ENCODE results near the gene ATP2C1.

Gene ATP2C1

GRCh38 chr3:130894130-130894985, 474 bp downstream of the ATP2C1 start:
- FAIRE-seq (peak; percentile 63), DNase-seq (ENCODE audit: extremely low spot score, insufficient read length, low read depth) (no peak)

- no peak for FAIRE-seq
- no peak for DNase-seq (ENCODE audit: extremely low spot score, insufficient read length, low read depth)
Observed at GRCh38 chr3:130894986-130895280, 1.0 kb downstream of the ATP2C1 start.

GRCh38 chr3:130895690-130896488, 2.0 kb downstream of the ATP2C1 start:
- FAIRE-seq (peak; percentile 47), DNase-seq (ENCODE audit: extremely low spot score, insufficient read length, low read depth) (no peak)

GRCh38 chr3:130897316-130897715, 3.4 kb downstream of the ATP2C1 start:
- no peak for DNase-seq (ENCODE audit: extremely low spot score, insufficient read length, low read depth)
- FAIRE-seq: no peak

GRCh38 chr3:130900959-130901358, 7.1 kb downstream of the ATP2C1 start:
- no peak for DNase-seq (ENCODE audit: extremely low spot score, insufficient read length, low read depth)
- peak; percentile 66 for FAIRE-seq

GRCh38 chr3:130901463-130902204, 7.8 kb downstream of the ATP2C1 start:
- FAIRE-seq (peak; percentile 52), DNase-seq (ENCODE audit: extremely low spot score, insufficient read length, low read depth) (no peak)

GRCh38 chr3:130903412-130903908, 9.6 kb downstream of the ATP2C1 start:
- FAIRE-seq (no peak), DNase-seq (ENCODE audit: extremely low spot score, insufficient read length, low read depth) (no peak)

GRCh38 chr3:130904491-130904890, 10.6 kb downstream of the ATP2C1 start:
- DNase-seq (ENCODE audit: extremely low spot score, insufficient read length, low read depth) (no peak), FAIRE-seq (no peak)

- FAIRE-seq (peak; percentile 48), DNase-seq (ENCODE audit: extremely low spot score, insufficient read length, low read depth) (no peak)
Observed at GRCh38 chr3:130905551-130905950, 11.7 kb downstream of the ATP2C1 start.

- DNase-seq (ENCODE audit: extremely low spot score, insufficient read length, low read depth) (no peak), FAIRE-seq (no peak)
Observed at GRCh38 chr3:130906374-130906995, 12.6 kb downstream of the ATP2C1 start.

GRCh38 chr3:130907500-130907899, 13.6 kb downstream of the ATP2C1 start:
- FAIRE-seq (no peak), DNase-seq (ENCODE audit: extremely low spot score, insufficient read length, low read depth) (no peak)

- FAIRE-seq (peak; percentile 46), DNase-seq (ENCODE audit: extremely low spot score, insufficient read length, low read depth) (no peak)
Observed at GRCh38 chr3:130907966-130908365, 14.1 kb downstream of the ATP2C1 start.

GRCh38 chr3:130915567-130916292, 21.8 kb downstream of the ATP2C1 start:
- FAIRE-seq (no peak), DNase-seq (ENCODE audit: extremely low spot score, insufficient read length, low read depth) (no peak)

- FAIRE-seq: peak; percentile 82
- no peak for DNase-seq (ENCODE audit: extremely low spot score, insufficient read length, low read depth)
Observed at GRCh38 chr3:130916507-130917167, 22.8 kb downstream of the ATP2C1 start.

- DNase-seq (ENCODE audit: extremely low spot score, insufficient read length, low read depth) (no peak), FAIRE-seq (no peak)
Observed at GRCh38 chr3:130918328-130918727, 24.4 kb downstream of the ATP2C1 start.

- peak; percentile 90 for FAIRE-seq
- peak; percentile 26 for DNase-seq (ENCODE audit: extremely low spot score, insufficient read length, low read depth)
Observed at GRCh38 chr3:130925628-130926027, 31.7 kb downstream of the ATP2C1 start.

GRCh38 chr3:130926504-130926903, 32.6 kb downstream of the ATP2C1 start:
- DNase-seq (ENCODE audit: extremely low spot score, insufficient read length, low read depth): no peak
- no peak for FAIRE-seq

- FAIRE-seq: peak; percentile 62
- no peak for DNase-seq (ENCODE audit: extremely low spot score, insufficient read length, low read depth)
Observed at GRCh38 chr3:130929804-130930203, 35.9 kb downstream of the ATP2C1 start.

GRCh38 chr3:130932979-130933378, 39.1 kb downstream of the ATP2C1 start:
- FAIRE-seq: no peak
- no peak for DNase-seq (ENCODE audit: extremely low spot score, insufficient read length, low read depth)

Data from GM18507 (cell line).